ENCODE results near the gene PTPRU. TPM values are rescaled to one million over a fixed set of nuclear protein-coding genes. Genes with fewer than 3 reads are reported as not detected.

The PTPRU gene
- total RNA-seq, 4 donors from 2014 or later: 11.4 to 59.4 (median 35.3) TPM

- Histone ChIP-seq H3K36me3 (no peaks in the 10 kb centered on the region), H3K4me3 (no peak overlapping the region), H3K27me3 (no peaks in the 10 kb centered on the region), H3K9me3 (no peaks in the 10 kb centered on the region), H3K27ac (no peak overlapping the region), H3K4me1 (no peaks in the 10 kb centered on the region)
- intact Hi-C loops (cut with DNase I; ENCODE audit: low total_unique reads) (no loop called here), in situ Hi-C loops (cut with MboI; ENCODE audit: low sequenced_read_pairs in 4 of 4) (loop anchor here (25.0 kb wide), 4 partner anchors 838 to 1438 kb away; no protein-coding TSS in a partner anchor)
- TF ChIP-seq POLR2A (IDR thresholded peaks at IDR 0.05) (no peak), CTCF (IDR thresholded peaks at IDR 0.05 in 4 of 5, conservative IDR thresholded peaks at IDR 0.05 in 1 of 5) (no peak)
- DNase-seq: no peak
- no peak for ATAC-seq
These were observed 12.9 kb downstream of the PTPRU start for GRCh38 chr1:29249170-29249691.

- intact Hi-C loops (cut with DNase I; ENCODE audit: low total_unique reads): no loop called here
- in situ Hi-C loops (cut with MboI; ENCODE audit: low sequenced_read_pairs in 4 of 4): loop anchor here (25.0 kb wide), 4 partner anchors 837 to 1437 kb away; no protein-coding TSS in a partner anchor
- H3K4me3 ChIP-seq: no peak overlapping the region
- no peaks in the 10 kb centered on the region for H3K36me3 ChIP-seq
- no peaks in the 10 kb centered on the region for H3K27me3 ChIP-seq
- DNase-seq (no peak), ATAC-seq (no peak)
- no peaks in the 10 kb centered on the region for H3K9me3 ChIP-seq
- TF ChIP-seq CTCF (IDR thresholded peaks at IDR 0.05 in 4 of 5, conservative IDR thresholded peaks at IDR 0.05 in 1 of 5): no peak
- TF ChIP-seq POLR2A (IDR thresholded peaks at IDR 0.05): no peak
- no peaks in the 10 kb centered on the region for H3K4me1 ChIP-seq
- H3K27ac ChIP-seq: no peak overlapping the region
These were observed 13.7 kb downstream of the PTPRU start for GRCh38 chr1:29249951-29250581.

GRCh38 chr1:29251164-29252124 is 15.1 kb downstream of the PTPRU start:
- intact Hi-C loops (cut with DNase I; ENCODE audit: low total_unique reads): no loop called here
- TF ChIP-seq POLR2A (IDR thresholded peaks at IDR 0.05): no peak
- no peak for TF ChIP-seq CTCF (IDR thresholded peaks at IDR 0.05 in 4 of 5, conservative IDR thresholded peaks at IDR 0.05 in 1 of 5)
- DNase-seq: no peak
- Histone ChIP-seq H3K27ac (no peak overlapping the region), H3K4me1 (no peaks in the 10 kb centered on the region), H3K9me3 (no peaks in the 10 kb centered on the region), H3K4me3 (no peak overlapping the region), H3K27me3 (no peaks in the 10 kb centered on the region), H3K36me3 (no peaks in the 10 kb centered on the region)
- in situ Hi-C loops (cut with MboI; ENCODE audit: low sequenced_read_pairs in 4 of 4): loop anchor here in 2 of 4 donors (25.0 kb wide), 2 partner anchors 1111 to 1436 kb away; no protein-coding TSS in a partner anchor
- ATAC-seq: no peak

- Histone ChIP-seq H3K27ac (no peak overlapping the region), H3K4me3 (no peak overlapping the region), H3K9me3 (no peaks in the 10 kb centered on the region), H3K4me1 (no peaks in the 10 kb centered on the region), H3K36me3 (no peaks in the 10 kb centered on the region), H3K27me3 (no peaks in the 10 kb centered on the region)
- no peak for TF ChIP-seq POLR2A (IDR thresholded peaks at IDR 0.05)
- TF ChIP-seq CTCF (IDR thresholded peaks at IDR 0.05 in 4 of 5, conservative IDR thresholded peaks at IDR 0.05 in 1 of 5): no peak
- in situ Hi-C loops (cut with MboI; ENCODE audit: low sequenced_read_pairs in 4 of 4) (loop anchor here in 2 of 4 donors (25.0 kb wide), 2 partner anchors 1109 to 1434 kb away; no protein-coding TSS in a partner anchor), intact Hi-C loops (cut with DNase I; ENCODE audit: low total_unique reads) (no loop called here)
- ATAC-seq: no peak
- DNase-seq: no peak
These were observed 16.9 kb downstream of the PTPRU start for GRCh38 chr1:29253180-29253579.

Data from gastrocnemius medialis (tissue), 4 donors.